BLaER1 (cell line): ENCODE measurements around the gene SPIN1.

Experiments
- H3K27ac ChIP-seq: shearing (Covaris generic); formaldehyde crosslinking; 2 replicates; pipeline ENCODE4 v1.8.1; 2022
- H3K27me3 ChIP-seq: shearing (Covaris generic); formaldehyde crosslinking; 2 replicates; pipeline ENCODE4 v1.8.1; 2022
- H3K36me3 ChIP-seq: shearing (Covaris generic); formaldehyde crosslinking; 2 replicates; pipeline ENCODE4 v1.8.1; 2022
- H3K4me1 ChIP-seq: shearing (Covaris generic); formaldehyde crosslinking; 2 replicates; pipeline ENCODE4 v1.8.1; 2022
- H3K4me2 ChIP-seq: shearing (Covaris generic); formaldehyde crosslinking; 2 replicates; pipeline ENCODE4 v1.8.1; 2022
- H3K4me3 ChIP-seq: shearing (Covaris generic); formaldehyde crosslinking; 2 replicates; pipeline ENCODE4 v1.8.1; 2022
- H3K9ac ChIP-seq: shearing (Covaris generic); formaldehyde crosslinking; 2 replicates; pipeline ENCODE4 v1.8.1; 2022
- H3K9me3 ChIP-seq: shearing (Covaris generic); formaldehyde crosslinking; 2 replicates; pipeline ENCODE4 v1.8.1; 2022
- H4K20me1 ChIP-seq: shearing (Covaris generic); formaldehyde crosslinking; 2 replicates; pipeline ENCODE4 v1.8.1; 2022
- Cebpa-rat ChIP-seq: shearing (Covaris generic); IDR thresholded peaks from 2 replicates; pipeline ENCODE4 v1.8.1; 2022

The SPIN1 gene

GRCh38 chr9:88399966-88400365, 11.7 kb downstream of the SPIN1 start:
- Histone ChIP-seq H3K4me2 (no peak overlapping the region), H3K9me3 (peaks cover 63% of the 10 kb centered on the region), H3K9ac (no peak overlapping the region), H3K4me3 (no peak overlapping the region), H3K36me3 (peaks cover 96% of the 10 kb centered on the region), H4K20me1 (peaks cover 100% of the 10 kb centered on the region), H3K4me1 (peaks cover 13% of the 10 kb centered on the region), H3K27me3 (no peaks in the 10 kb centered on the region), H3K27ac (no peak overlapping the region)
- no peak for TF ChIP-seq Cebpa-rat

GRCh38 chr9:88403340-88403739, 15.1 kb downstream of the SPIN1 start:
- H4K20me1 ChIP-seq, result peaks cover 100% of the 10 kb centered on the region
- no peak overlapping the region for H3K9ac ChIP-seq
- no peaks in the 10 kb centered on the region for H3K27me3 ChIP-seq
- H3K4me3 ChIP-seq, result no peak overlapping the region
- H3K4me2 ChIP-seq, result no peak overlapping the region
- no peaks in the 10 kb centered on the region for H3K4me1 ChIP-seq
- TF ChIP-seq Cebpa-rat, result no peak
- peaks cover 94% of the 10 kb centered on the region for H3K36me3 ChIP-seq
- H3K27ac ChIP-seq, result no peak overlapping the region
- H3K9me3 ChIP-seq, result peaks cover 80% of the 10 kb centered on the region

GRCh38 chr9:88406051-88406450, 17.8 kb downstream of the SPIN1 start:
- no peak for TF ChIP-seq Cebpa-rat
- no peaks in the 10 kb centered on the region for H3K4me1 ChIP-seq
- no peak overlapping the region for H3K4me3 ChIP-seq
- H3K36me3 ChIP-seq, result peaks cover 94% of the 10 kb centered on the region
- no peak overlapping the region for H3K9ac ChIP-seq
- H3K27me3 ChIP-seq, result no peaks in the 10 kb centered on the region
- no peak overlapping the region for H3K27ac ChIP-seq
- no peak overlapping the region for H3K4me2 ChIP-seq
- H4K20me1 ChIP-seq, result peaks cover 100% of the 10 kb centered on the region
- H3K9me3 ChIP-seq, result peaks cover 85% of the 10 kb centered on the region

GRCh38 chr9:88411471-88411870, 23.2 kb downstream of the SPIN1 start:
- H3K36me3 ChIP-seq, result peaks cover 96% of the 10 kb centered on the region
- TF ChIP-seq Cebpa-rat, result no peak

GRCh38 chr9:88414298-88414697, 26.1 kb downstream of the SPIN1 start:
- Histone ChIP-seq H3K9ac (no peak overlapping the region), H3K36me3 (peaks cover 100% of the 10 kb centered on the region), H3K27ac (no peak overlapping the region), H3K4me1 (no peaks in the 10 kb centered on the region), H3K4me3 (no peak overlapping the region), H3K9me3 (peaks cover 100% of the 10 kb centered on the region), H3K4me2 (no peak overlapping the region), H3K27me3 (no peaks in the 10 kb centered on the region), H4K20me1 (peaks cover 100% of the 10 kb centered on the region)
- TF ChIP-seq Cebpa-rat, result no peak

More at GRCh38 chr9:88411471-88411870, 23.2 kb downstream of the SPIN1 start:
- H3K9me3 ChIP-seq, result peaks cover 98% of the 10 kb centered on the region
- no peak overlapping the region for H3K9ac ChIP-seq
- H3K27me3 ChIP-seq, result no peaks in the 10 kb centered on the region
- H3K4me2 ChIP-seq, result no peak overlapping the region
- H4K20me1 ChIP-seq, result peaks cover 100% of the 10 kb centered on the region
- H3K4me3 ChIP-seq, result 0 out of 2 replicates have a peak overlapping the region, but pooled peaks have one; percentile 19
- no peaks in the 10 kb centered on the region for H3K4me1 ChIP-seq
- H3K27ac ChIP-seq, result no peak overlapping the region

GRCh38 chr9:88418025-88418424, 29.8 kb downstream of the SPIN1 start:
- Histone ChIP-seq H3K27me3 (no peaks in the 10 kb centered on the region), H3K4me2 (no peak overlapping the region), H4K20me1 (peaks cover 100% of the 10 kb centered on the region), H3K9me3 (peaks cover 88% of the 10 kb centered on the region), H3K36me3 (peaks cover 98% of the 10 kb centered on the region), H3K4me3 (no peak overlapping the region), H3K9ac (no peak overlapping the region), H3K27ac (no peak overlapping the region), H3K4me1 (no peaks in the 10 kb centered on the region)
- no peak for TF ChIP-seq Cebpa-rat

- no peak for TF ChIP-seq Cebpa-rat
- peaks cover 100% of the 10 kb centered on the region for H4K20me1 ChIP-seq
- H3K4me1 ChIP-seq, result no peaks in the 10 kb centered on the region
- H3K27ac ChIP-seq, result no peak overlapping the region
- H3K27me3 ChIP-seq, result no peaks in the 10 kb centered on the region
- H3K9me3 ChIP-seq, result peaks cover 79% of the 10 kb centered on the region
- no peak overlapping the region for H3K4me2 ChIP-seq
- no peak overlapping the region for H3K9ac ChIP-seq
- H3K4me3 ChIP-seq, result no peak overlapping the region
- H3K36me3 ChIP-seq, result peaks cover 98% of the 10 kb centered on the region
Observed at GRCh38 chr9:88418715-88419540, 30.7 kb downstream of the SPIN1 start.

GRCh38 chr9:88420227-88420626, 32.0 kb downstream of the SPIN1 start:
- TF ChIP-seq Cebpa-rat, result no peak

GRCh38 chr9:88421348-88421747, 33.1 kb downstream of the SPIN1 start:
- no peak for TF ChIP-seq Cebpa-rat
- no peak overlapping the region for H3K27ac ChIP-seq
- no peaks in the 10 kb centered on the region for H3K27me3 ChIP-seq
- no peak overlapping the region for H3K9ac ChIP-seq
- no peaks in the 10 kb centered on the region for H3K4me1 ChIP-seq
- H3K4me2 ChIP-seq, result no peak overlapping the region
- no peak overlapping the region for H3K4me3 ChIP-seq
- H3K36me3 ChIP-seq, result peaks cover 97% of the 10 kb centered on the region
- peaks cover 55% of the 10 kb centered on the region for H3K9me3 ChIP-seq
- H4K20me1 ChIP-seq, result peaks cover 100% of the 10 kb centered on the region

More at GRCh38 chr9:88420227-88420626, 32.0 kb downstream of the SPIN1 start:
- Histone ChIP-seq H3K4me2 (no peak overlapping the region), H3K9me3 (peaks cover 66% of the 10 kb centered on the region), H3K27me3 (no peaks in the 10 kb centered on the region), H3K9ac (no peak overlapping the region), H3K36me3 (peaks cover 98% of the 10 kb centered on the region), H3K4me1 (no peaks in the 10 kb centered on the region), H3K4me3 (no peak overlapping the region), H3K27ac (no peak overlapping the region), H4K20me1 (peaks cover 100% of the 10 kb centered on the region)

GRCh38 chr9:88425538-88425950, 37.3 kb downstream of the SPIN1 start:
- Histone ChIP-seq H3K9me3 (peaks cover 13% of the 10 kb centered on the region), H3K27me3 (no peaks in the 10 kb centered on the region), H3K36me3 (peaks cover 94% of the 10 kb centered on the region), H3K4me2 (no peak overlapping the region), H3K9ac (no peak overlapping the region), H3K4me3 (no peak overlapping the region), H3K4me1 (no peaks in the 10 kb centered on the region), H4K20me1 (peaks cover 100% of the 10 kb centered on the region), H3K27ac (no peak overlapping the region)
- TF ChIP-seq Cebpa-rat, result no peak
